Smooth muscle cell (in vitro differentiated cells): ENCODE results near the gene MAEL. TPM values are rescaled to one million over a fixed set of nuclear protein-coding genes. Genes with fewer than 3 reads are reported as not detected.

Source experiments
- DNase-seq: peaks from one replicate; lab custom pipeline; 2025; ENCODE audit not compliant: unreplicated experiment; lab: John Stamatoyannopoulos, UW
- H2AFZ ChIP-seq: fragments of 200-600 bp; sonication (generic); 2 replicates; pipeline ENCODE4 v1.6.0; 2016; ENCODE audit warnings: antibody characterized with exemption, low read depth, mild to moderate bottlenecking
- H3F3A ChIP-seq: fragments of 200-600 bp; sonication (generic); 2 replicates; pipeline ENCODE4 v1.6.0; 2017; ENCODE audit warnings: antibody characterized with exemption, low read depth
- H3K27ac ChIP-seq: fragments of 200-600 bp; sonication (generic); 2 replicates; pipeline ENCODE4 v1.5.1; 2016; ENCODE audit warnings: low read depth, mild to moderate bottlenecking
- H3K27me3 ChIP-seq: fragments of 200-600 bp; sonication (generic); 2 replicates; pipeline ENCODE4 v1.6.1; 2016; ENCODE audit warnings: low read depth, mild to moderate bottlenecking
- H3K36me3 ChIP-seq: fragments of 200-600 bp; sonication (generic); 2 replicates; pipeline ENCODE4 v1.5.1; 2016; ENCODE audit warnings: low read depth
- H3K4me1 ChIP-seq: fragments of 200-600 bp; sonication (generic); 2 replicates; pipeline ENCODE4 v1.5.1; 2016; ENCODE audit warnings: low read depth
- H3K4me2 ChIP-seq: fragments of 200-600 bp; sonication (generic); 2 replicates; pipeline ENCODE4 v1.6.0; 2016; ENCODE audit warnings: mild to moderate bottlenecking
- H3K4me3 ChIP-seq: fragments of 200-600 bp; sonication (generic); 2 replicates; pipeline ENCODE4 v1.5.1; 2016; ENCODE audit warnings: mild to moderate bottlenecking
- H3K79me2 ChIP-seq: fragments of 200-600 bp; sonication (generic); 2 replicates; pipeline ENCODE4 v1.6.0; 2016; ENCODE audit warnings: low read depth, mild to moderate bottlenecking
- H3K9ac ChIP-seq: fragments of 200-600 bp; sonication (generic); 2 replicates; pipeline ENCODE4 v1.6.0; 2016; ENCODE audit warnings: low read depth
- H3K9me3 ChIP-seq: fragments of 200-600 bp; sonication (generic); replicated peaks from 2 replicates; pipeline ENCODE4 v1.5.1; 2016; ENCODE audit warnings: low read depth
- H4K20me1 ChIP-seq: fragments of 200-600 bp; sonication (generic); 2 replicates; pipeline ENCODE4 v1.6.0; 2016; ENCODE audit warnings: low read depth
- WGBS: methylation state at CpG from one replicate; pipeline ENCODE4 v1.1.7; 2016; ENCODE audit warnings: low lambda C conversion rate; 5-methylcytosine and 5-hydroxymethylcytosine counted together
- polyA plus RNA-seq: library from polyadenylated mRNA; unstranded; fragments of >200 nt; fragmentation: Nextera tagmentation; extraction: Ambion mirVana; gene quantifications from 2 replicates; pipeline ENCODE4 v1.2.1, GENCODE V29; 2016
- total RNA-seq: library from RNA; depleted of rRNA; stranded (reverse); fragments of >200 nt; gene quantifications from 2 replicates; pipeline ENCODE4 v1.2.3, GENCODE V29; 2014
- TF ChIP-seq, protein P1 (sequence below): fragments of 200-600 bp; sonication (generic); IDR thresholded peaks from 2 replicates; pipeline ENCODE4 v1.5.1; 2017; ENCODE audit warnings: borderline replicate concordance, mild to moderate bottlenecking, antibody characterized with exemption; ENCODE audit not compliant: insufficient read depth, poor library complexity, severe bottlenecking

MAEL gene
- total and polyA plus RNA-seq, 2 experiments from 2014 or later = 0.27 TPM; not detected in 1

DNA sequence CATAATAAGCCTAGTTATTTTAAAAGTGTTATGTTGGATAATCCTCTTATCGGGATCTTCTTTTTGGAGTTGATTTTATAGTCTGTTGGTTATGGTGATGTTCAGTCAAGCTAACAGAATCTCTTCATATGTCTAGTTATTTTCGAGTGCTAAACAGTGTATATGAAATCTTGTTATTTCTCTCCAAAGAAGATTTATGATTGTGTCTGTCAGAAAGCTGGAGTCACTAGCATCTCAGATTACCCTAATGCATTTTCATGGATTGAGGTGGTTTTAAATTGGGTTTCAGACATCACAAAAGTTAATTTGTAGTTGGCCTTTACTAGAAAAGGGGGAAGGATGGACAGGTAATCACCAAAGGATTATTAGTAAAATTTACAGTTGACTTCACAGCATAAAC, 13.3 kb downstream of the MAEL start:
- no peaks in the 10 kb centered on the region for H3K9me3 ChIP-seq
- TF ChIP-seq, protein P1, sequence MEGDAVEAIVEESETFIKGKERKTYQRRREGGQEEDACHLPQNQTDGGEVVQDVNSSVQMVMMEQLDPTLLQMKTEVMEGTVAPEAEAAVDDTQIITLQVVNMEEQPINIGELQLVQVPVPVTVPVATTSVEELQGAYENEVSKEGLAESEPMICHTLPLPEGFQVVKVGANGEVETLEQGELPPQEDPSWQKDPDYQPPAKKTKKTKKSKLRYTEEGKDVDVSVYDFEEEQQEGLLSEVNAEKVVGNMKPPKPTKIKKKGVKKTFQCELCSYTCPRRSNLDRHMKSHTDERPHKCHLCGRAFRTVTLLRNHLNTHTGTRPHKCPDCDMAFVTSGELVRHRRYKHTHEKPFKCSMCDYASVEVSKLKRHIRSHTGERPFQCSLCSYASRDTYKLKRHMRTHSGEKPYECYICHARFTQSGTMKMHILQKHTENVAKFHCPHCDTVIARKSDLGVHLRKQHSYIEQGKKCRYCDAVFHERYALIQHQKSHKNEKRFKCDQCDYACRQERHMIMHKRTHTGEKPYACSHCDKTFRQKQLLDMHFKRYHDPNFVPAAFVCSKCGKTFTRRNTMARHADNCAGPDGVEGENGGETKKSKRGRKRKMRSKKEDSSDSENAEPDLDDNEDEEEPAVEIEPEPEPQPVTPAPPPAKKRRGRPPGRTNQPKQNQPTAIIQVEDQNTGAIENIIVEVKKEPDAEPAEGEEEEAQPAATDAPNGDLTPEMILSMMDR = no peak
- no peaks in the 10 kb centered on the region for H3K36me3 ChIP-seq
- H3K4me3 ChIP-seq = no peak overlapping the region
- no peaks in the 10 kb centered on the region for H3K27me3 ChIP-seq
- H3K9ac ChIP-seq = no peak overlapping the region
- 85% methylated on average over 2 of the region's 2 CpGs for WGBS
- no peak overlapping the region for H3K27ac ChIP-seq
- no peaks in the 10 kb centered on the region for H3F3A ChIP-seq
- no peaks in the 10 kb centered on the region for H4K20me1 ChIP-seq
- H3K79me2 ChIP-seq = no peaks in the 10 kb centered on the region
- no peak for DNase-seq
- no peak overlapping the region for H2AFZ ChIP-seq
- no peaks in the 10 kb centered on the region for H3K4me1 ChIP-seq
- H3K4me2 ChIP-seq = no peak overlapping the region

- H3K36me3 ChIP-seq = no peaks in the 10 kb centered on the region
- DNase-seq = no peak
- H3K9ac ChIP-seq = no peak overlapping the region
- H3K4me2 ChIP-seq = no peak overlapping the region
- TF ChIP-seq, protein P1 = no peak
- no peak overlapping the region for H2AFZ ChIP-seq
- H3K4me3 ChIP-seq = no peak overlapping the region
- no peaks in the 10 kb centered on the region for H3K9me3 ChIP-seq
- H3K27ac ChIP-seq = no peak overlapping the region
- no peaks in the 10 kb centered on the region for H3K4me1 ChIP-seq
- no peaks in the 10 kb centered on the region for H3K27me3 ChIP-seq
- H4K20me1 ChIP-seq = no peaks in the 10 kb centered on the region
- WGBS = 90% methylated on average over 2 of the region's 2 CpGs
- H3K79me2 ChIP-seq = no peaks in the 10 kb centered on the region
- no peaks in the 10 kb centered on the region for H3F3A ChIP-seq
These were observed 14.6 kb downstream of the MAEL start for GRCh38 chr1:167003711-167004110.

DNA sequence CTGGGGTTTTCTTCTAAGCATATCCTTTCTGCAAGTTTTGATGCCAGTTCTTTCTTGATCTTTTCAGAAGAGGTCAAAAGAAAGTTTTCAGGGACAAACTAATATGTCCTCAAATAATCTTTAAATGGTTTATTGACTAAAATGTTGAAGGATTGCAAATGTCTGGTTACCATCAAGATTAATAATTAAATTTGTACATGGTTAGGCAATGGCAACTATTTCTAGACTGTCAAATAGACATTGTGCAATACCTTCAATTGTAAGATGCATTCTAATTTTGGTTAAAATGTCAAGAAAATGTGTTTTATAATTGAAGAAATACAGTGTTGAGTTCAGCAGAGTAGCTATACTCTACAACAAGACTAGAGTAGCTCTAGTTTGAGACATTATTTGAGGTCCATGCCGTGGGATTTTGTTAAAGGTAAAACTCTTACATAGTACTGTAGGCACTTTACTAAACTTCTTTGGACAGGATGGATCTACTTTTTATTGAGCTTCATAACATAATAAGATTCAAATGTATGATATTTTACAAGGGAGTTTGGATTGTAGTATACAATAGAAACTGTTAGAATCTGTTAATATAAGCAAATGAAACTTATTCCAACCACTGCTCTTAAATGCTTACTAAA, 22.6 kb downstream of the MAEL start:
- Histone ChIP-seq H3K9me3 (no peaks in the 10 kb centered on the region), H3K79me2 (no peaks in the 10 kb centered on the region), H3K27ac (no peak overlapping the region), H3K9ac (no peak overlapping the region), H4K20me1 (no peaks in the 10 kb centered on the region), H3K4me1 (peaks cover 4% of the 10 kb centered on the region), H3F3A (no peaks in the 10 kb centered on the region), H3K4me3 (no peak overlapping the region), H2AFZ (no peak overlapping the region), H3K27me3 (peaks cover 9% of the 10 kb centered on the region), H3K4me2 (no peak overlapping the region), H3K36me3 (no peaks in the 10 kb centered on the region)
- TF ChIP-seq, protein P1 = no peak
- WGBS = 86% methylated on average over 1 of the region's 1 CpG
- DNase-seq = no peak

GRCh38 chr1:167012570-167012969, 23.5 kb downstream of the MAEL start:
- Histone ChIP-seq H3K36me3 (no peaks in the 10 kb centered on the region), H3K9me3 (no peaks in the 10 kb centered on the region), H3K79me2 (no peaks in the 10 kb centered on the region), H3K27ac (no peak overlapping the region), H4K20me1 (no peaks in the 10 kb centered on the region), H3K27me3 (peaks cover 9% of the 10 kb centered on the region), H3K4me2 (no peak overlapping the region), H3K4me3 (no peak overlapping the region), H3K9ac (no peak overlapping the region), H2AFZ (no peak overlapping the region), H3K4me1 (peaks cover 4% of the 10 kb centered on the region), H3F3A (no peaks in the 10 kb centered on the region)
- DNase-seq = no peak
- TF ChIP-seq, protein P1 = no peak
- WGBS = 82% methylated on average over 2 of the region's 2 CpGs
